ENCODE measurements around the gene C2CD4C. TPM values are rescaled to one million over a fixed set of nuclear protein-coding genes. Genes with fewer than 3 reads are reported as not detected.
A peak's percentile ranks its signal among the peaks of the same experiment; 100 is the strongest.

C2CD4C gene, protein sequence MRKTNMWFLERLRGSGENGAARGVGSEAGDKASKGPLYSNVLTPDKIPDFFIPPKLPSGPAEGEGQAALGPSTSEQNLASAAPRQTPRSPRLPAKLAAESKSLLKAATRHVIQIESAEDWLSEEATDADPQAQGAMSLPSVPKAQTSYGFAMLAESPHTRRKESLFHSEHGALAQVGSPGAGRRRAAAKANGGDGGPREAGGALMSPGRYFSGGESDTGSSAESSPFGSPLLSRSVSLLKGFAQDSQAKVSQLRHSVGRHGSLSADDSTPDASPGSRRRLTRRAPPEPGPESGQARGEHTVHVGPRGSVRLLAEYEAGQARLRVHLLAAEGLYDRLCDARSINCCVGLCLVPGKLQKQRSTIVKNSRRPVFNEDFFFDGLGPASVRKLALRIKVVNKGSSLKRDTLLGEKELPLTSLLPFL
- total RNA-seq (0.37 and 0.38 TPM in 2 replicates), polyA plus RNA-seq (0.25 and 0.33 TPM in 2 replicates), polyA minus RNA-seq (0.07 and 0.17 TPM in 2 replicates), Bru-seq, nascent RNA (percentile 18 among the genes with signal in this experiment), BruChase-seq, experiment 1, labeled RNA remaining after a 6-hour chase (percentile 14 among the genes with signal in this experiment), BruChase-seq, experiment 2, labeled RNA remaining after a 2-hour chase (percentile 20 among the genes with signal in this experiment)
- 0.09 and 0.20 TPM in 2 replicates for polyA plus RNA-seq (2011; cell fraction: cytosol; rRNA removed)
- polyA plus RNA-seq (2011; cell fraction: nucleus; rRNA removed): 0.64 and 0.66 TPM in 2 replicates
- polyA plus RNA-seq (2012): 0.35 and 0.85 TPM in 2 replicates
- not detected for polyA minus RNA-seq (2011; cell fraction: cytosol; rRNA and poly(A)+ RNA removed)
- polyA minus RNA-seq (2011; cell fraction: nucleus; rRNA and poly(A)+ RNA removed): 0.19 TPM in 1 of 2 replicates, not detected in the other
- long read RNA-seq: 0 reads

DNA sequence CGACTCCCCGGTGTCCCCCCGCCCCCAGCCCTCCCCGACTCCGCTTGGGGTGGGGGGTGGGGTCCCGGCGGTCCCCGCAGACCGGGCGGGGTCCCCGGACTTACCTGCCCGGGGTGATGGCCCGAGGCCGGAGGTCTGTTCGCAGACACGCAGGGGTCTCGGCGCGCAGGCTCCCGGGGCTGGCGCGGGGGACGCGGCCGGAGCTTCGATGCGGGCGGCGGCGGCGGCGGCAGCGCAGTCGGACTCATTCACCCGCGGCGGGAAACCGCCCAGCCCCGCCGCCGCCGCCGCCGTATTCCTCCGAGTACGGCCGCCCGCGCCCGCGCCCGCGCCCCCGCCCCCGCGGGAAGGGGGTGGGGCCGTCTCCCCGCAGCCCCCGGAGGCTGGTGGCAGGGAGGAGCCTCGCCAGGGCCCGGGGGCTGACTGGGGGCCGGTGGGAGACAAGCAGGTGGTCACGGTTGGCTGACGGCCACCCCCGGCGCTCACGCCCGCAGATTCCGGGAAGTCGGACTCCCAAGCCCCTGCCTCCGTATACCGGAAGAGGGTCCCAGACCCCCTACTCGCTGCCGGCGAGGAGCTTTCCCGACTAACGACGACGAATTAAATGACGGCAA, at the start of gene C2CD4C:
Gene C2CD4C (minus strand): TSS at position 246 of the 614 bp plus-strand sequence. CDS start 786 bp downstream, outside the sequence.
- no peaks in the 10 kb centered on the region for H3K79me2 ChIP-seq (ENCODE audit: control insufficient read depth, insufficient read depth, low read length)
- peak; percentile 72 for TF ChIP-seq EZH2 (IDR thresholded peaks at IDR 0.05; ENCODE audit: borderline replicate concordance, low read depth, low read length, severe bottlenecking)
- no peak for TF ChIP-seq FOS (IDR thresholded peaks at IDR 0.05; ENCODE audit: borderline replicate concordance, insufficient read depth, low read length)
- POLR2A ChIA-PET: no interaction called here
- intact Hi-C loops (cut with micrococcal nuclease) (no loop called here), dilution Hi-C loops (cut with MboI; ENCODE audit: extremely low pct_ligation_motif_present, low sequenced_read_pairs) (no loop called here)
- FAIRE-seq (no peak), DNase-seq (ENCODE audit: low read depth, low spot score) (no peak)
- peaks cover 3% of the 10 kb centered on the region for H3K4me1 ChIP-seq (ENCODE audit: control insufficient read depth, extremely low read depth, insufficient read depth, low read length)
- H3K27me3 ChIP-seq (ENCODE audit: control insufficient read depth in 2 of 2, insufficient read depth in 2 of 2, low read length in 2 of 2): peaks cover 11 to 14% of the 10 kb centered on the region in 2 experiments
- no peak within 1 kb of the TSS for H2AFZ ChIP-seq (ENCODE audit: low read depth, low read length)
- H3K9me3 ChIP-seq (replicated peaks; ENCODE audit: control insufficient read depth, insufficient read depth, low read length): no peaks in the 10 kb centered on the region
- no TSS peak for BruUV-seq (replicated peaks)
- peak within 1 kb of the TSS in 1 of 3 experiments; percentile 30 for H3K4me3 ChIP-seq (replicated peaks in 1 of 3; ENCODE audit: insufficient read depth in 1 of 3, low read depth in 1 of 3, low read length in 3 of 3)
- H3K4me2 ChIP-seq (ENCODE audit: insufficient read depth, low read length): peak within 1 kb of the TSS; percentile 36
- CTCF ChIA-PET: interaction anchor here (1.2 kb wide), 1 partner anchor 71 kb away, joined by 3 read pairs; no protein-coding TSS in a partner anchor
- no peaks in the 10 kb centered on the region for H4K20me1 ChIP-seq (replicated peaks; ENCODE audit: control insufficient read depth, extremely low read depth, insufficient read depth, low read length)
- no peaks in the 10 kb centered on the region for H3K36me3 ChIP-seq (ENCODE audit: control insufficient read depth in 2 of 2, extremely low read depth in 1 of 2, insufficient read depth in 2 of 2, low read length in 2 of 2)
- no peaks in the 10 kb centered on the region for H3K9me1 ChIP-seq (replicated peaks; ENCODE audit: control insufficient read depth, extremely low read depth, insufficient read depth, low read length)
- no peak within 1 kb of the TSS for H3K27ac ChIP-seq (ENCODE audit: insufficient read depth, low read depth, low read length)
- H3K9ac ChIP-seq (replicated peaks; ENCODE audit: extremely low read depth, insufficient read depth, low read length): no peak within 1 kb of the TSS

Data from endothelial cell of umbilical vein (primary cell).